SU-DHL-6 (cell line): Measurements from ENCODE around the gene TH.

Experiments
- CTCF ChIP-seq: fragments of 200-600 bp; sonication (generic); IDR thresholded peaks from one replicate; pipeline ENCODE4 v1.5.1; 2017; ENCODE audit warnings: antibody characterized with exemption, mild to moderate bottlenecking, low read length, moderate library complexity; ENCODE audit not compliant: insufficient read depth, poor library complexity, severe bottlenecking
- EZH2phosphoT487 ChIP-seq: fragments of 200-600 bp; sonication (generic), shearing (Covaris generic); conservative IDR thresholded peaks from 2 replicates; pipeline ENCODE4 v1.6.1; 2018; ENCODE audit warnings: mild to moderate bottlenecking, antibody characterized with exemption, low read length, moderate library complexity, mixed read lengths

- TF ChIP-seq CTCF, result no peak
- no peak for TF ChIP-seq EZH2phosphoT487
Observed at GRCh38 chr11:2116680-2117079, 54.9 kb downstream of the TH start.
